Astrocyte (in vitro differentiated cells and primary cell): ENCODE results near the gene CIDEA.

ENCODE experiments used
- CTCF ChIP-seq: IDR thresholded peaks from 2 replicates; pipeline ENCODE4 v1.5.1; 2011; ENCODE audit warnings: low read depth, mild to moderate bottlenecking, inconsistent platforms, low read length, moderate library complexity; ENCODE audit not compliant: insufficient read depth
- EZH2 ChIP-seq: IDR thresholded peaks from 2 replicates; pipeline ENCODE4 v1.6.1; 2012; ENCODE audit warnings: mild to moderate bottlenecking, low read length, inconsistent platforms; ENCODE audit not compliant: insufficient read depth

- TF ChIP-seq CTCF (no peak), EZH2 (no peak)
Measured at GRCh38 chr18:12296457-12296856, 42.3 kb downstream of the CIDEA start.
